BLaER1 (cell line): Measurements from ENCODE around the gene ABHD15.

ENCODE experiments used
- H3K27ac ChIP-seq: shearing (Covaris generic); formaldehyde crosslinking; 2 replicates; pipeline ENCODE4 v1.8.1; 2022
- H3K27me3 ChIP-seq: shearing (Covaris generic); formaldehyde crosslinking; 2 replicates; pipeline ENCODE4 v1.8.1; 2022
- H3K36me3 ChIP-seq: shearing (Covaris generic); formaldehyde crosslinking; 2 replicates; pipeline ENCODE4 v1.8.1; 2022
- H3K4me1 ChIP-seq: shearing (Covaris generic); formaldehyde crosslinking; 2 replicates; pipeline ENCODE4 v1.8.1; 2022
- H3K4me2 ChIP-seq: shearing (Covaris generic); formaldehyde crosslinking; 2 replicates; pipeline ENCODE4 v1.8.1; 2022
- H3K4me3 ChIP-seq: shearing (Covaris generic); formaldehyde crosslinking; 2 replicates; pipeline ENCODE4 v1.8.1; 2022
- H3K9ac ChIP-seq: shearing (Covaris generic); formaldehyde crosslinking; 2 replicates; pipeline ENCODE4 v1.8.1; 2022
- H3K9me3 ChIP-seq: shearing (Covaris generic); formaldehyde crosslinking; 2 replicates; pipeline ENCODE4 v1.8.1; 2022
- H4K20me1 ChIP-seq: shearing (Covaris generic); formaldehyde crosslinking; 2 replicates; pipeline ENCODE4 v1.8.1; 2022
- Cebpa-rat ChIP-seq: shearing (Covaris generic); IDR thresholded peaks from 2 replicates; pipeline ENCODE4 v1.8.1; 2022

ABHD15 gene

DNA sequence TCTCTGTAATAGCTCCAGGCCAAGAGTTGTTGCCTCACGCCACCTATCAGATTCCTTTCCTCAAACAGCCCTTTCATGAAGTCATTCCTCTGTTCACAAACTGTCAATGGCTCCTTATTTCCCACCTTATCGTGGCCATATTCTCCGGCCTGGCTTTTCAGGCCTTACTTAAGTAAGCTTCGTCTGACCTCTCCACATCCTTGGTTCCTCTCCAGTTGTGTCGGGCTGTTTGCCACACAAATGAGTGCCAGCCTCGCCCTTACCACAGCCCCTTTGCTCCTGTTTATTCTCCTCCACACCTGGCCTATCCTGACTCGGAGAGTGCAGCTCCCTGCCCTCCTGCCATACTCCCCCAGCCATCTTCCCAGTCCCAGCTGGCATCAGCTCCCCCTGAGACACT is 3.7 kb upstream of the ABHD15 start:
- Histone ChIP-seq H3K4me2 (peak overlapping the region; percentile 84), H4K20me1 (peaks cover 59% of the 10 kb centered on the region), H3K27ac (no peak overlapping the region), H3K4me3 (no peak overlapping the region), H3K9me3 (no peaks in the 10 kb centered on the region), H3K27me3 (no peaks in the 10 kb centered on the region), H3K9ac (no peak overlapping the region), H3K4me1 (peaks cover 64% of the 10 kb centered on the region), H3K36me3 (peaks cover 44% of the 10 kb centered on the region)
- TF ChIP-seq Cebpa-rat, result no peak

DNA sequence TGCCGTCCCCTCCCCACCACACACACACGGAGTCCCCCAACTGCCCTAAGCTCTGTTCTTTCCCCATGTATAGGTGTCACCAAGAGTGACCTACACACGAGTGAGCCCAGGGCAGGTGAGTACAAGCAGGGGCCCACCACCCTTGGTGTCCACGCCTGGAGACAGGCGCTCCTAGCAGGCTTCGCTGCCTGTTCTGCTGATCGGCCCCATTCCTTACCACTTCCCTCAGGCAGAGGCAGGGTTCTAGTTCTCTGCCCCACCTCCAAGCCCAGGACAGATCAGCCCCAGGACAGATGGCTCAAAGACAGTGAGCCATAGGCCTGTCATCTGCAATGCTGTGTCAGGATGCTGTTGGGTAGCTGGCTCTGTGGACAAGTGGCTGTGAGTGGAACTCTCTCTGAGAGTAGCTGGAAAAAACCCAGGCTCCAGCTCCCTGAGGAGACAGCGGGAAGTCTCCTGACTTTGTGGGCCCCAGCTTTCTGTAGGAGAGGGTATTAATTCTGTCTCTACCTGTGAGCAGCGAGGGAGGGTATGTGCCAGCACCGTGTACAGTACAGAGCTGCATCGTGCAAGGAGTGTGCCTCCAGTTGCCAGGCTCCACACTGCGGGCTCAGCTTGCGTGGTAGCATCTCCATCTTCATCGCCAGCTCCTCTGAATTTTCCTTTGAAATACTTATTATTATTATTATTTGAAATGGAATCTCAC is 2.6 kb upstream of the ABHD15 start:
- Histone ChIP-seq H3K4me3 (peak overlapping the region; percentile 84), H3K27me3 (no peaks in the 10 kb centered on the region), H4K20me1 (peaks cover 53% of the 10 kb centered on the region), H3K4me1 (peaks cover 64% of the 10 kb centered on the region), H3K9me3 (no peaks in the 10 kb centered on the region), H3K36me3 (peaks cover 35% of the 10 kb centered on the region), H3K4me2 (peak overlapping the region; percentile 98), H3K9ac (peak overlapping the region; percentile 94), H3K27ac (peak overlapping the region; percentile 94)
- no peak for TF ChIP-seq Cebpa-rat

GRCh38 chr17:29568331-29569244 is 1.8 kb upstream of the ABHD15 start, which contains the start of gene TP53I13:
Gene TP53I13, plus strand, starts transcription at chr17:29568701. Its CDS starts 58 bp downstream, at chr17:29568759.
- peaks cover 27% of the 10 kb centered on the region for H3K36me3 ChIP-seq
- H4K20me1 ChIP-seq, result peaks cover 50% of the 10 kb centered on the region
- H3K4me2 ChIP-seq, result peak within 1 kb of the TSS; percentile 98
- H3K27ac ChIP-seq, result peak within 1 kb of the TSS; percentile 96
- H3K4me1 ChIP-seq, result peaks cover 64% of the 10 kb centered on the region
- H3K27me3 ChIP-seq, result no peaks in the 10 kb centered on the region
- H3K4me3 ChIP-seq, result peak within 1 kb of the TSS; percentile 84
- peak within 1 kb of the TSS; percentile 95 for H3K9ac ChIP-seq
- no peak for TF ChIP-seq Cebpa-rat
- no peaks in the 10 kb centered on the region for H3K9me3 ChIP-seq

- peak overlapping the region; percentile 96 for H3K27ac ChIP-seq
- peak overlapping the region; percentile 97 for H3K4me2 ChIP-seq
- no peak for TF ChIP-seq Cebpa-rat
- peaks cover 42% of the 10 kb centered on the region for H4K20me1 ChIP-seq
- peak overlapping the region; percentile 84 for H3K4me3 ChIP-seq
- peaks cover 64% of the 10 kb centered on the region for H3K4me1 ChIP-seq
- H3K9ac ChIP-seq, result peak overlapping the region; percentile 95
- no peaks in the 10 kb centered on the region for H3K9me3 ChIP-seq
- H3K36me3 ChIP-seq, result peaks cover 23% of the 10 kb centered on the region
- H3K27me3 ChIP-seq, result no peaks in the 10 kb centered on the region
These were observed 905 bp upstream of the ABHD15 start for GRCh38 chr17:29567554-29568330.

- peak overlapping the region; percentile 96 for H3K27ac ChIP-seq
- H3K4me3 ChIP-seq, result peak overlapping the region; percentile 84
- H3K27me3 ChIP-seq, result no peaks in the 10 kb centered on the region
- H3K9me3 ChIP-seq, result no peaks in the 10 kb centered on the region
- H3K36me3 ChIP-seq, result peaks cover 28% of the 10 kb centered on the region
- H3K4me2 ChIP-seq, result peak overlapping the region; percentile 97
- TF ChIP-seq Cebpa-rat, result no peak
- peaks cover 65% of the 10 kb centered on the region for H3K4me1 ChIP-seq
- peak overlapping the region; percentile 95 for H3K9ac ChIP-seq
- H4K20me1 ChIP-seq, result peaks cover 40% of the 10 kb centered on the region
These were observed 392 bp upstream of the ABHD15 start for GRCh38 chr17:29567304-29567553.

DNA sequence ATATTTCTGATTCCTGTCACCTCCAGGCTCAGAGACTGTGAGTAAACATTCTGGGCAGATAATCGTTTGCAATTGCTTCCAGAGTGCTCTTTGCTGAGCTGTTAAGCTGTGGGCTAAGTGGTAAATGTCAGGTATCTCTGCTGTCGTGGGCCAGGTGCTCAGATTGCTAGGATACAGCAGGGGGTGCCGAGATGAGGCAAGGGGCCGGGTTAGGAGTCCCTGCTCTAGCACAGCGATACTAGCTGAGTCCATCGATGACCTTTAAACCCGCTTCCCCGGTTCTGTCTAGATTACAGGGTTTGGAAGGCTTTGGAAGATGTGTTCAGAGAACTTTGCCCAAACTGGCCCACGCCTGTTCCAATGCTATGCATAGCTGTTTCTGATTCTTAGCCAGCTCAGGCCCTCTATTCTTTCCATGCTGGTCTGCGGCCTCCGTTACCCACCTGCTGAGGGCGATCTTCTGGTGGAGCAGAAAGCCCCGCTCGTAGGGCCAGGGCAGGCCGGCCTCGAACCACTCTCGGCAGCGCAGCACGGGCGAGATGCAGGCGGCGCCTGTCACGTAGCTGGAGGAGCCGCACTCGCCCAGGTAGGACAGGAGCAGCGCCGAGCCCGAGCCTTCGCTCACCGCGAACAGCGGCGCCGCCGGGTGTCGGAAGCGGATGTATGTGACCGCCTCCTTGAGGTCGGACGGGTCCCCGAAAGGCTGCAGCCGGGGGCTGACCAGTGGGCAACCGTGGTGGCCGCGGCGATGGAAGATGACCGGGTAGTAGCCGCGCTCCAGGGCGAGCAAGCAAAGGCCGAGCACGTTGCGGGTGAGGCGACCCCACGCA is 979 bp downstream of the ABHD15 start:
- peak overlapping the region; percentile 96 for H3K27ac ChIP-seq
- no peaks in the 10 kb centered on the region for H3K27me3 ChIP-seq
- peak overlapping the region; percentile 95 for H3K9ac ChIP-seq
- peaks cover 22% of the 10 kb centered on the region for H3K36me3 ChIP-seq
- H3K4me1 ChIP-seq, result peaks cover 65% of the 10 kb centered on the region
- no peak for TF ChIP-seq Cebpa-rat
- H3K4me2 ChIP-seq, result peak overlapping the region; percentile 97
- H3K4me3 ChIP-seq, result peak overlapping the region; percentile 84
- peaks cover 27% of the 10 kb centered on the region for H4K20me1 ChIP-seq
- no peaks in the 10 kb centered on the region for H3K9me3 ChIP-seq

GRCh38 chr17:29563816-29564215 is 3.0 kb downstream of the ABHD15 start:
- Histone ChIP-seq H3K9ac (peak overlapping the region; percentile 95; the same call in 1 of the 2 replicates), H3K36me3 (peaks cover 23% of the 10 kb centered on the region), H4K20me1 (peaks cover 10% of the 10 kb centered on the region), H3K27me3 (no peaks in the 10 kb centered on the region), H3K4me2 (peak overlapping the region; percentile 97), H3K9me3 (no peaks in the 10 kb centered on the region), H3K27ac (peak overlapping the region; percentile 96), H3K4me1 (peaks cover 69% of the 10 kb centered on the region), H3K4me3 (peak overlapping the region; percentile 84)
- TF ChIP-seq Cebpa-rat, result no peak

GRCh38 chr17:29562615-29563014 is 4.2 kb downstream of the ABHD15 start:
- no peaks in the 10 kb centered on the region for H3K9me3 ChIP-seq
- peak overlapping the region; percentile 75 for H3K9ac ChIP-seq
- peak overlapping the region; percentile 96 for H3K27ac ChIP-seq
- no peak for TF ChIP-seq Cebpa-rat
- H3K27me3 ChIP-seq, result no peaks in the 10 kb centered on the region
- peaks cover 81% of the 10 kb centered on the region for H3K4me1 ChIP-seq
- H3K4me2 ChIP-seq, result peak overlapping the region; percentile 97
- H3K4me3 ChIP-seq, result peak overlapping the region; percentile 48; the same call in 1 of the 2 replicates
- peaks cover 10% of the 10 kb centered on the region for H4K20me1 ChIP-seq
- H3K36me3 ChIP-seq, result peaks cover 23% of the 10 kb centered on the region
